Sigmoid colon (tissue), 4 donors: ENCODE results near the gene TSTD2.

ENCODE experiments used
- CTCF ChIP-seq, 4 experiments: fragments of 450-650 bp in 3 of 4; fragments of 200-600 bp in 1 of 4; IDR thresholded peaks; one replicate each; pipeline ENCODE4 v1.5.1; 2016 to 2019; ENCODE audit warnings: antibody characterized with exemption in 4 of 4, mild to moderate bottlenecking in 3 of 4, moderate library complexity in 2 of 4
- POLR2A ChIP-seq, 2 donors: fragments of 450-650 bp; IDR thresholded peaks; one replicate each; pipeline ENCODE4 v1.6.1; 2016; ENCODE audit warnings: antibody characterized with exemption in 2 of 2, mild to moderate bottlenecking in 2 of 2, moderate library complexity in 2 of 2
- POLR2AphosphoS5 ChIP-seq, 4 donors: sonication (generic); formaldehyde crosslinking; IDR thresholded peaks; one replicate each; pipeline ENCODE4 v1.6.1; 2017; ENCODE audit warnings: antibody characterized with exemption in 4 of 4

- no peak for TF ChIP-seq CTCF (IDR thresholded peaks at IDR 0.05)
- TF ChIP-seq POLR2AphosphoS5 (IDR thresholded peaks at IDR 0.05): no peak
- TF ChIP-seq POLR2A (IDR thresholded peaks at IDR 0.05): no peak
Observed at GRCh38 chr9:97577051-97577450, 56.1 kb downstream of the TSTD2 start.
